Heart left ventricle (tissue), 16 donors: ENCODE data around the gene ARHGEF11. TPM values are rescaled to one million over a fixed set of nuclear protein-coding genes. Genes with fewer than 3 reads are reported as not detected.

Source experiments
- ATAC-seq, 4 donors: fragments of 200-7000 bp; cut with Tn5 transposase; one replicate each; pipeline ENCODE4 v1.9.1; 2020 to 2022; ENCODE audit warnings: moderate library complexity in 4 of 4, mild to moderate bottlenecking in 3 of 4, moderate number of reproducible peaks in 1 of 4
- DNase-seq, 5 donors: peaks; one replicate each; pipeline ENCODE4 v3.0.0-alpha.2; 2020
- H3K27ac ChIP-seq, 12 donors: fragments of 200-600 bp; sonication (generic) in 4 of 12; one replicate each; pipeline versions ENCODE4 v1.5.0 to v1.8.0; 2016 to 2022; ENCODE audit warnings: mild to moderate bottlenecking in 2 of 12
- H3K27me3 ChIP-seq, 9 donors: fragments of 200-600 bp; sonication (generic) in 2 of 9; one replicate each; pipeline versions ENCODE4 v1.5.1 to v1.8.0; 2016 to 2022; ENCODE audit warnings: mild to moderate bottlenecking in 3 of 9
- H3K36me3 ChIP-seq, 9 donors: fragments of 200-600 bp; sonication (generic) in 2 of 9; one replicate each; pipeline versions ENCODE4 v1.5.0 to v1.8.0; 2018 to 2022; ENCODE audit warnings: mild to moderate bottlenecking in 2 of 9
- H3K4me1 ChIP-seq, 12 donors: fragments of 200-600 bp; sonication (generic) in 4 of 12; one replicate each; pipeline versions ENCODE4 v1.5.0 to v1.8.0; 2016 to 2022; ENCODE audit warnings: mild to moderate bottlenecking in 3 of 12
- H3K4me3 ChIP-seq, 12 donors: fragments of 200-600 bp; sonication (generic) in 4 of 12; one replicate each; pipeline versions ENCODE4 v1.5.0 to v1.8.0; 2017 to 2022; ENCODE audit warnings: mild to moderate bottlenecking in 9 of 12, moderate library complexity in 4 of 12
- H3K9me3 ChIP-seq, 12 donors: fragments of 200-600 bp; sonication (generic) in 4 of 12; one replicate each; pipeline versions ENCODE4 v1.5.0 to v1.8.0; 2016 to 2022; ENCODE audit warnings: mild to moderate bottlenecking in 1 of 12
- CTCF ChIP-seq, 12 donors: fragments of 200-600 bp; sonication (generic) in 4 of 12; IDR thresholded peaks; one replicate each; pipeline versions ENCODE4 v1.5.0 to v1.8.0; 2018 to 2022; ENCODE audit warnings: antibody characterized with exemption in 12 of 12, mild to moderate bottlenecking in 5 of 12
- POLR2A ChIP-seq, 2 donors: fragments of 450-650 bp; IDR thresholded peaks; one replicate each; pipeline ENCODE4 v1.6.1; 2017; ENCODE audit warnings: antibody characterized with exemption in 2 of 2, mild to moderate bottlenecking in 2 of 2, moderate library complexity in 2 of 2
- WGBS, 4 donors: extraction: QIAGEN DNeasy Blood & Tissue Kit in 2 of 4; methylation state at CpG; one replicate each; pipeline versions ENCODE4 v1.1.5 to v1.1.7; 2013 to 2018; 5-methylcytosine and 5-hydroxymethylcytosine counted together
- intact Hi-C, 10 donors: fragments of 100-400 bp; cut with DNase I; formaldehyde crosslinking; loops; one replicate each; pipeline versions ENCODE4 v1.11.1 to v1.14.2; 2022
- polyA plus RNA-seq, 2 donors: library from polyadenylated mRNA; stranded (reverse); fragments of 200-250 nt; gene quantifications; one replicate each; pipeline ENCODE4 v1.2.3, GENCODE V29; 2013
- total RNA-seq, 9 donors: library from RNA; depleted of rRNA in 2 of 9; stranded (reverse); fragments of >200 nt in 2 of 9; fragmentation: NEBNext Ultra II Directional in 3 of 9; extraction: Animal tissue kit (Norgen Biotek cat#: 25700) in 3 of 9; gene quantifications; one replicate each; pipeline versions ENCODE4 v1.1.0 to v1.2.4, GENCODE V29; 2016 to 2023
- donor health status: ischemic (EF 13 %, LVEDD 7.1; RV severe dilation, severe dysfunction).
- donor health status: healthy with polysubstance abuse.
- donor health status: DM: no; HTN: yes; CAD: no.
- donor health status: DM: no; HTN: no; CAD: no.
- donor health status: ischemic (EF 25% LVEDD 6.9; RV normal size, moderate dysfunction).
- donor health status: ischemic (EF 25% LVEDD 5.7; RV mildly dilated, moderate dysfunction).
- donor health status: healthy.
- donor health status: DM: yes; HTN: yes; CAD: no.
- donor health status: ischemic (EF 35%, LVEDD 5.7; RV mildly dilated, moderate dysfunction).
- donor health status: nonischemic (EF 11% LVEDD 7.7; RV severe dilation, severe dysfunction).
- donor health status: DM: yes; HTN: yes; CAD: no.
- donor health status: PGD.
- donor health status: ischemic (EF 29% LVEDD 5.4; RV normal size, mild dysfunction).
- donor health status: nonischemic (EF 23%, LVEDD 6.1; RV moderate dilation, normal function).

The ARHGEF11 gene
- total and polyA plus RNA-seq, 11 donors: 12.2 to 44.1 (median 30.0) TPM

DNA sequence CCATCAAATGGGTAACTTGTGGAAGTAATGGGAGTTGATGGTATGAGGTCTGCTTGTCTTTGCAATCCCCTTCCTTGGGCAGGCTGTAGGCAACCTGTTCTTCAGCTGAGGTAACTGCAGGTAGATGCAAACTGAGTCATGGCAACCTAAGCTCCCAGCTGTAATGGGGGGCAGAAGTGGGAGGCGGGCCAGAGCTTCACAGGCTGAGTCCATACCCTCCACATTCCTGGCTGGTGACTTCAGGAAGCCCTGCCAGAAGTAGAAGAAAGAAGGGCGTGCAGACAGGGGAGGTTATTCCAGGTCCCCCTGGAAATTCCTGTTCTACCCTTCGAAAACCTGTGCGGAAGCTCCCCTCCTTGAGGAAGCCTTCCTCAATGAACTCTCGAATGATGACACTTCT is 44.9 kb downstream of the ARHGEF11 start:
- TF ChIP-seq CTCF (IDR thresholded peaks at IDR 0.05) (no peak), POLR2A (IDR thresholded peaks at IDR 0.05) (no peak)
- DNase-seq (no peak), ATAC-seq (no peak)
- Histone ChIP-seq H3K4me3 (no peak overlapping the region), H3K9me3 (no peaks in the 10 kb centered on the region), H3K27ac (no peak overlapping the region), H3K27me3 (no peaks in the 10 kb centered on the region), H3K4me1 (peaks cover 0 to 34% (median 11%) of the 10 kb centered on the region in 12 donors), H3K36me3 (no peaks in the 10 kb centered on the region)
- intact Hi-C loops: loop anchor here in 1 of 10 donors (10.0 kb wide), 1 partner anchor 74 kb away; no protein-coding TSS in a partner anchor
- WGBS, 4 donors: 78 to 92% (median 87%) methylated on average over 5 of the region's 5 CpGs

- WGBS, 4 donors: 76 to 93% (median 86%) methylated on average over 9 of the region's 9 CpGs
- H3K27me3 ChIP-seq: no peaks in the 10 kb centered on the region
- no peak for ATAC-seq
- no peaks in the 10 kb centered on the region for H3K36me3 ChIP-seq
- no peak for DNase-seq
- no peak overlapping the region for H3K4me3 ChIP-seq
- peaks cover 0 to 27% (median 5%) of the 10 kb centered on the region in 12 donors for H3K4me1 ChIP-seq
- no peak for TF ChIP-seq CTCF (IDR thresholded peaks at IDR 0.05)
- no peak for TF ChIP-seq POLR2A (IDR thresholded peaks at IDR 0.05)
- no peak overlapping the region for H3K27ac ChIP-seq
- intact Hi-C loops: loop anchor here in 1 of 10 donors (10.0 kb wide), 1 partner anchor 75 kb away; no protein-coding TSS in a partner anchor
- H3K9me3 ChIP-seq: no peaks in the 10 kb centered on the region
Measured at GRCh38 chr1:156999596-157000320, 45.8 kb downstream of the ARHGEF11 start.

DNA sequence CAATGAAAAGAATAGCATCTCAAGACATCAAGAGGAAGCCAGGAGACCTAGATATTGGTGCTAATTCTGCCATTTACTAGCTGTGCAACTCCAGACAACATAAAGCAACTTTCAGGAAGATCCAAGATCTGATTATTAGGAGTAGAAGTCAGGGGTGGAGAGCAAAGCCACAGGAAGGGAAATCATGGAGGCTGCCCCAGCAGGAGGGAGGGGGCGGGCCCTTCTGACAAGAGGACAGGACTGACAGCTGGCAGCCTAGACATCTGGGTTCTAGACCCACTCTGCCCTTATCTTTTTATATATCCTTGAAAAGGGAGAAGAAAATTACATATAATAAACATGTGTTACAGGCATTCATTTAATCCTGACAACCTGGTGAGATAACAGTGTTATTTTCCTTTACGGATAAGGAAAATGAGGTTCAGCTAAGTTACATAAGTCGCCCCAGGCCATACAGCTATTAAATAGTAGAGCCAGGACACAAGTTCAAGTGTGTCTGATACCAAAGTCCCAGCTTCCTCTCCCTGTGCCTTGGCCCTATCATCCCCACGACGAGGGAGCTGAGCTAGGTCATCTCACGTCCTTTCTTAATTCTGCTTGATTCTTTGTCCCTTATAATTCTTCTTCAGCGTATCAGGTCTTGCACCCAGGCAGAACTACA is 46.6 kb downstream of the ARHGEF11 start:
- WGBS, 4 donors: 74 to 85% (median 80%) methylated on average over 7 of the region's 7 CpGs
- intact Hi-C loops: no loop called here
- ATAC-seq (no peak), DNase-seq (no peak)
- H3K4me3 ChIP-seq: no peak overlapping the region
- H3K27me3 ChIP-seq: no peaks in the 10 kb centered on the region
- no peaks in the 10 kb centered on the region for H3K9me3 ChIP-seq
- TF ChIP-seq CTCF (IDR thresholded peaks at IDR 0.05) (no peak), POLR2A (IDR thresholded peaks at IDR 0.05) (no peak)
- no peak overlapping the region for H3K27ac ChIP-seq
- H3K4me1 ChIP-seq: peaks cover 0 to 20% (median 0%) of the 10 kb centered on the region in 12 donors
- no peaks in the 10 kb centered on the region for H3K36me3 ChIP-seq

GRCh38 chr1:156998301-156998700 is 47.2 kb downstream of the ARHGEF11 start:
- Histone ChIP-seq H3K4me3 (no peak overlapping the region), H3K27me3 (no peaks in the 10 kb centered on the region), H3K36me3 (no peaks in the 10 kb centered on the region), H3K27ac (no peak overlapping the region), H3K9me3 (no peaks in the 10 kb centered on the region), H3K4me1 (peaks cover 0 to 17% (median 0%) of the 10 kb centered on the region in 12 donors)
- DNase-seq (no peak), ATAC-seq (no peak)
- TF ChIP-seq CTCF (IDR thresholded peaks at IDR 0.05) (no peak), POLR2A (IDR thresholded peaks at IDR 0.05) (no peak)
- WGBS, 4 donors: 95 to 98% (median 96%) methylated on average over 3 of the region's 3 CpGs
- intact Hi-C loops: no loop called here
